ENCODE results near the gene IRGQ.

GRCh38 chr19:43561139-43561970 is 34.6 kb downstream of the IRGQ start:
- TF ChIP-seq CTCF (IDR thresholded peaks at IDR 0.05) = no peak
- TF ChIP-seq POLR2A (IDR thresholded peaks at IDR 0.05) = no peak

All from Peyer's patch (tissue), 4 donors.